MM.1S (cell line): ENCODE data around the gene CCN2.
A peak's percentile ranks its signal among the peaks of the same experiment; 100 is the strongest.
"Not testable (repeated sequence)": the region's sequence is repeated elsewhere in the genome, so short reads cannot be mapped to it uniquely, and the experiment has no call there.

ENCODE experiments used
- DNase-seq: peaks from one replicate; pipeline ENCODE4 v3.0.0-alpha.2; 2015
- H2AFZ ChIP-seq: fragments of 300-600 bp; sonication (generic); 2 replicates; pipeline ENCODE4 v1.6.0; 2016; ENCODE audit warnings: antibody characterized with exemption, low read length
- H3F3A ChIP-seq: fragments of 300-600 bp; sonication (generic); 2 replicates; pipeline ENCODE4 v1.6.1; 2016; ENCODE audit warnings: mild to moderate bottlenecking, antibody characterized with exemption, low read length, moderate library complexity, mixed read lengths; ENCODE audit not compliant: insufficient read depth
- H3K27ac ChIP-seq: fragments of 300-600 bp; sonication (generic); 2 replicates; pipeline ENCODE4 v1.5.1; 2016; ENCODE audit warnings: mild to moderate bottlenecking, low read length
- H3K27me3 ChIP-seq: fragments of 300-600 bp; sonication (generic); replicated peaks from 2 replicates; pipeline ENCODE4 v1.6.0; 2016; ENCODE audit warnings: low read length; ENCODE audit not compliant: insufficient read depth
- H3K36me3 ChIP-seq: fragments of 300-600 bp; sonication (generic); replicated peaks from 2 replicates; pipeline ENCODE4 v1.6.1; 2016; ENCODE audit warnings: mild to moderate bottlenecking, low read length, mixed read lengths; ENCODE audit not compliant: insufficient read depth
- H3K4me1 ChIP-seq: fragments of 300-600 bp; sonication (generic); 2 replicates; pipeline ENCODE4 v1.6.1; 2016; ENCODE audit warnings: low read length, mixed read lengths
- H3K4me2 ChIP-seq: fragments of 300-600 bp; sonication (generic); 2 replicates; pipeline ENCODE4 v1.6.0; 2016; ENCODE audit warnings: low read depth, low read length
- H3K4me3 ChIP-seq: fragments of 300-600 bp; sonication (generic); 2 replicates; pipeline ENCODE4 v1.5.1; 2016; ENCODE audit warnings: low read length, mixed read lengths
- H3K79me2 ChIP-seq: fragments of 300-600 bp; sonication (generic); 2 replicates; pipeline ENCODE4 v1.6.1; 2016; ENCODE audit warnings: mixed run types, low read length, mixed read lengths
- H3K9ac ChIP-seq: fragments of 300-600 bp; sonication (generic); 2 replicates; pipeline ENCODE4 v1.6.1; 2016; ENCODE audit warnings: low read length, mixed read lengths
- H3K9me2 ChIP-seq: fragments of 300-600 bp; sonication (generic); replicated peaks from 2 replicates; pipeline ENCODE4 v1.6.1; 2016; ENCODE audit warnings: mild to moderate bottlenecking, low read length, mixed read lengths; ENCODE audit not compliant: insufficient read depth
- H3K9me3 ChIP-seq: fragments of 300-600 bp; sonication (generic); replicated peaks from 2 replicates; pipeline ENCODE4 v1.6.1; 2016; ENCODE audit warnings: mild to moderate bottlenecking, low read length, mixed read lengths; ENCODE audit not compliant: insufficient read depth
- H4K20me1 ChIP-seq: fragments of 300-600 bp; sonication (generic); 2 replicates; pipeline ENCODE4 v1.6.1; 2016; ENCODE audit warnings: mild to moderate bottlenecking, low read length, moderate library complexity, mixed read lengths; ENCODE audit not compliant: insufficient read depth
- EZH2 ChIP-seq: fragments of 300-600 bp; sonication (generic); optimal IDR thresholded peaks from 2 replicates; pipeline ENCODE3; 2017; ENCODE audit warnings: low read depth, mild to moderate bottlenecking, antibody characterized with exemption, low read length, mixed read lengths
- EZH2phosphoT487 ChIP-seq: fragments of 300-600 bp; sonication (generic); IDR thresholded peaks from 2 replicates; pipeline ENCODE4 v1.6.1; 2018; ENCODE audit warnings: antibody characterized with exemption, low read length
- TF ChIP-seq, protein P1 (sequence below): fragments of 300-600 bp; sonication (generic); IDR thresholded peaks from 2 replicates; pipeline ENCODE4 v1.5.1; 2016; ENCODE audit warnings: antibody characterized with exemption, low read length, mixed read lengths

CCN2 gene

DNA sequence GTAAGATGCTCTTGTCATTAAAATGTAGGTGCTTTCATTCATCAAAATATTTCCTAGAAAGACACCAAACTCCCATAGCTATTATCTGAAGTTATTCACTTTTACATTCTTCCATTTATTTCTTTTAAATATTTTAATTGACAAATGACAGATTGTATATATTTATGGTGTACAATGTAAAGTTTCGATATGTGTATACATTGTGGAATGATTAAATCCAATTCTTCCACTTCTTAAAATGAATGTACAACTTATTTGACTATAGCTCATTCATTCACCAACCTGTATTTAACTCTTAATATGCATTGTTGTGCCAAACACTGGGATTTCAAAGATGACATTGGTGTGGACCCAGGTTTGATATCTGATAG, 41.0 kb downstream of the CCN2 start:
- H3K4me2 ChIP-seq, result no peak overlapping the region
- H2AFZ ChIP-seq, result no peak overlapping the region
- no peak overlapping the region for H3K4me3 ChIP-seq
- H3K79me2 ChIP-seq, result no peaks in the 10 kb centered on the region
- H3K27ac ChIP-seq, result no peak overlapping the region
- no peak overlapping the region for H3K9ac ChIP-seq
- no peaks in the 10 kb centered on the region for H3K9me3 ChIP-seq
- DNase-seq, result no peak
- no peaks in the 10 kb centered on the region for H3K27me3 ChIP-seq
- no peaks in the 10 kb centered on the region for H3K9me2 ChIP-seq
- TF ChIP-seq, protein P1, sequence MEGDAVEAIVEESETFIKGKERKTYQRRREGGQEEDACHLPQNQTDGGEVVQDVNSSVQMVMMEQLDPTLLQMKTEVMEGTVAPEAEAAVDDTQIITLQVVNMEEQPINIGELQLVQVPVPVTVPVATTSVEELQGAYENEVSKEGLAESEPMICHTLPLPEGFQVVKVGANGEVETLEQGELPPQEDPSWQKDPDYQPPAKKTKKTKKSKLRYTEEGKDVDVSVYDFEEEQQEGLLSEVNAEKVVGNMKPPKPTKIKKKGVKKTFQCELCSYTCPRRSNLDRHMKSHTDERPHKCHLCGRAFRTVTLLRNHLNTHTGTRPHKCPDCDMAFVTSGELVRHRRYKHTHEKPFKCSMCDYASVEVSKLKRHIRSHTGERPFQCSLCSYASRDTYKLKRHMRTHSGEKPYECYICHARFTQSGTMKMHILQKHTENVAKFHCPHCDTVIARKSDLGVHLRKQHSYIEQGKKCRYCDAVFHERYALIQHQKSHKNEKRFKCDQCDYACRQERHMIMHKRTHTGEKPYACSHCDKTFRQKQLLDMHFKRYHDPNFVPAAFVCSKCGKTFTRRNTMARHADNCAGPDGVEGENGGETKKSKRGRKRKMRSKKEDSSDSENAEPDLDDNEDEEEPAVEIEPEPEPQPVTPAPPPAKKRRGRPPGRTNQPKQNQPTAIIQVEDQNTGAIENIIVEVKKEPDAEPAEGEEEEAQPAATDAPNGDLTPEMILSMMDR, result no peak
- TF ChIP-seq EZH2 (no peak), EZH2phosphoT487 (no peak)
- H3K36me3 ChIP-seq, result no peaks in the 10 kb centered on the region
- H4K20me1 ChIP-seq, result no peaks in the 10 kb centered on the region
- peaks cover 4% of the 10 kb centered on the region; the same call in 1 of the 2 replicates for H3K4me1 ChIP-seq
- H3F3A ChIP-seq, result no peaks in the 10 kb centered on the region

DNA sequence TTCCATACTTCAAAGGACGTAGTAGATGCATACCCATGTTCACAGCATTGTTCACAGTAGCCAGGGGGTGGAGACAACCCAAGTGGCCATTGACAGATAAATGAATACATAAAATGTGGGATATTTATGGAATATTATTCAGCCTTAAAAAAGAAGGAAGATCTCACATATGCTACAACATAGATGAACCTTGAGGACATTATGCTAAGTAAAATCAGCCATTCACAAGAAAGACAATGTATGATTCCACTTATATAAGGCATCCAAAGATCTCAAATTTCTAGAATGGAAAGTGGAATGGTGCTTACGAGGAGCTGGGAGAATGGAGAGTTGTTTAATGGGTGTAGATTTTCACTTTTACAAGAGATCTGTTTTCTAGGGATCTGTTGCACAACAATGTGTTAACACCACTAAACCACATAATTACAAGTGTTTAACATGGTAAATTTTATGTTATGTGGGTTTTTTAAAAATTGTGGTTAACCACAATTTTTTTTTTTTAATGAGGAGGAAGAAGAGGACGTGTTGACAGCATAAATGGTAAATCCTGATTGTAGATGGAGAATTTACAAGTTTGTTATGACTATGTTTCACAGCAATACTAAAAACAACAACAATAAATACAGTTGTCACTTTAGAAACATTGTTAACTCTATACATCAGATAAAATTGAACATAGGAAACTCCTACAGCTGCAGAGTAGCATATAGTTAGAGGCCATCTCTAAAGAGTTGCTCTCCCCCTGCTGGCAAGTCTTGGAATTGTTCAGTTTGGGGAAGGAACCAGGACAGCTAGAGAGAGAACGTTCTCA, 41.6 kb downstream of the CCN2 start:
- Histone ChIP-seq H4K20me1 (no peaks in the 10 kb centered on the region), H3F3A (no peaks in the 10 kb centered on the region), H3K27me3 (no peaks in the 10 kb centered on the region), H3K27ac (no peak overlapping the region), H3K9me3 (no peaks in the 10 kb centered on the region), H3K9ac (no peak overlapping the region), H3K36me3 (no peaks in the 10 kb centered on the region), H3K4me3 (no peak overlapping the region), H3K9me2 (no peaks in the 10 kb centered on the region), H3K4me2 (no peak overlapping the region), H2AFZ (no peak overlapping the region), H3K79me2 (no peaks in the 10 kb centered on the region), H3K4me1 (peaks cover 4% of the 10 kb centered on the region; the same call in 1 of the 2 replicates)
- peak; percentile 84 for DNase-seq
- TF ChIP-seq, protein P1, result peak; percentile 85
- TF ChIP-seq EZH2, result no peak

DNA sequence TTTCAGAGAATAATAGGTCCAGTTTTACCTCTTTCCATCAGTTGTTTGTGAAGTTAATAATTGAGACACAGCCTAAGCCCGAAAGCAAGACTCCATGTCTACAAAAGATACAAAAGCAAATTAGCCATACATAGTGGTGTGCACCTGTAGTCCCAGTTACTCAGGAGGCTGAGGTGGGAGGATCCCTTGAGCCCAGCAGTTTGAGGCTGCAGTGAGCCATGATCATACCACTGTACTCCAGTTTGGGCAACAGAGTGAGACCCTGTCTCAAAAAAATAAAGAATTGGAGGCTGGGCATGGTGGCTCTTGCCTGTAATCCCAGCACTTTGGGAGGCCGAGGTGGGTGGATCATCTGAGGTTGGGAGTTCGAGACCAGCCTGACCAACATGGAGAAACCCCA, 42.4 kb downstream of the CCN2 start:
- not testable (repeated sequence) for H3K9me3 ChIP-seq, H4K20me1 ChIP-seq, H3K9ac ChIP-seq, H3K4me3 ChIP-seq, H3K79me2 ChIP-seq, H2AFZ ChIP-seq, H3K36me3 ChIP-seq, H3K4me2 ChIP-seq, DNase-seq, H3K4me1 ChIP-seq, H3F3A ChIP-seq, H3K27ac ChIP-seq, H3K9me2 ChIP-seq, H3K27me3 ChIP-seq

DNA sequence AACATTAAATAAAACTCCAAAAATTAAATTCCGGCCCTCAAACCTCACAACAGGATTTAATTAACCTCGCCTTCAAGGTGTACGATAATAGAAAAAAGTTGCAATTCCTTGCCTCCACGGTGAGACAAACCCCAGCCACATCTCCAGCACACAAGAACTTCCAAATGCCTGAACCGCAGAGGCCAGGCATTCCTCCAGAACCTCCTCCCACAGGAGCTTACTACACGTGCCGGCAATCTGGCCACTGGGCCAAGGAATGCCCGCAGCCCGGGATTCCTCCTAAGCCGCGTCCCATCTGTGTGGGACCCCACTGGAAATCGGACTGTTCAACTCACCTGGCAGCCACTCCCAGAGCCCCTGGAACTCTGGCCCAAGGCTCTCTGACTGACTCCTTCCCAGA, 47.4 kb downstream of the CCN2 start:
- H3K9ac ChIP-seq, H2AFZ ChIP-seq, H3K27ac ChIP-seq, H3K9me3 ChIP-seq, H3K4me3 ChIP-seq, H3K79me2 ChIP-seq, H4K20me1 ChIP-seq, H3K4me2 ChIP-seq, DNase-seq, H3K9me2 ChIP-seq, H3K27me3 ChIP-seq, H3K36me3 ChIP-seq: not testable (repeated sequence)
- peaks cover 12% of the 10 kb centered on the region; the same call in 1 of the 2 replicates for H3F3A ChIP-seq
- peaks cover 11% of the 10 kb centered on the region for H3K4me1 ChIP-seq

DNA sequence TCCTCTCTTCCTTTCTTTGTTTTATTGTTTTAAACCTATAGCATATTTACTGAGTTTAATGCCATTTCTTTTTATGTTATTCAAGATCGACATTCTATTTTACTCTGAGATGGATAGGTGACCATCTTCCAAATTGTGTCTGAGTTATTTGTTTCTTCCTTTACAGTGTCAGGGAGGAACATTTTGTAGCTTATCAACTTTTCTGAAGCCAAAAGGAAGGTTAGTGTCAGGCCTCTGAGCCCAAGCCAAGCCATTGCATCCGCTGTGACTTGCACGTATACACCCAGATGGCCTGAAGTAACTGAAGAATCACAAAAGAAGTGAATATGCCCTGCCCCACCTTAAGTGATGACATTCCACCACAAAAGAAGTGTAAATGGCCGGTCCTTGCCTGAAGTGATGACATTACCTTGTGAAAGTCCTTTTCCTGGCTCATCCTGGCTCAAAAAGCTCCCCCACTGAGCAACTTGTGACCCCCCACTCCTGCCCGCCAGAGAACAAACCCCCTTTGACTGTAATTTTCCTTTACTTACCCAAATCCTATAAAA, 49.8 kb downstream of the CCN2 start:
- not testable (repeated sequence) for H3K27me3 ChIP-seq, DNase-seq, H3K36me3 ChIP-seq, H3K9ac ChIP-seq, H3K27ac ChIP-seq, H3K4me2 ChIP-seq, H4K20me1 ChIP-seq, H3K9me3 ChIP-seq, H3K4me3 ChIP-seq, H2AFZ ChIP-seq, H3K79me2 ChIP-seq, H3K9me2 ChIP-seq
- Histone ChIP-seq H3K4me1 (peaks cover 11% of the 10 kb centered on the region), H3F3A (peaks cover 12% of the 10 kb centered on the region; the same call in 1 of the 2 replicates)
